A549 (cell line): ENCODE measurements around the gene CCRL2. TPM values are rescaled to one million over a fixed set of nuclear protein-coding genes. Genes with fewer than 3 reads are reported as not detected.

Experiments used
- ATAC-seq, 2 experiments: fragments of 200-7000 bp in 1 of 2; fragments of >200 bp in 1 of 2; cut with Nextera tagmentation in 1 of 2; cut with Tn5 transposase in 1 of 2; 3 replicates each; pipeline versions ENCODE4 v1.8.0 to v1.9.1; 2018 to 2020; ENCODE audit warnings: mild to moderate bottlenecking in 1 of 2, moderate library complexity in 1 of 2
- CTCF ChIA-PET: fragments of 300-600 bp; sonication (Branson Sonifier 250); formaldehyde crosslinking; extraction: SDS; loops from one replicate; lab custom pipeline; 2021; ENCODE audit warnings: antibody characterized with exemption, inconsistent platforms; lab: Yijun Ruan, JAX
- POLR2A ChIA-PET: fragments of 350-600 bp; formaldehyde crosslinking; extraction: SDS; loops from one replicate; lab custom pipeline; 2021; ENCODE audit warnings: antibody characterized with exemption, inconsistent platforms; lab: Yijun Ruan, JAX
- DNase-seq, 2 experiments: peaks; one replicate each; pipeline versions ENCODE4 v3.0.0 to v3.0.0-alpha.2; 2011 to 2016; ENCODE audit warnings: low read depth in 1 of 2, low spot score in 1 of 2
- FAIRE-seq: peaks from 2 replicates; lab custom pipeline; 2011; peaks lifted over from hg19 to GRCh38; lab: Jason Lieb, UNC
- H3K27ac ChIP-seq, 2 experiments: fragments of >200 bp; sonication (Bioruptor Twin); formaldehyde crosslinking; 3 replicates each; pipeline ENCODE4 v1.5.1; 2016 to 2017
- H3K4me1 ChIP-seq: fragments of >200 bp; sonication (Bioruptor Twin); formaldehyde crosslinking; 3 replicates; pipeline ENCODE4 v1.6.1; 2016
- H3K4me2 ChIP-seq: fragments of >200 bp; sonication (Bioruptor Twin); formaldehyde crosslinking; 3 replicates; pipeline ENCODE4 v1.6.1; 2016
- H3K4me3 ChIP-seq: fragments of >200 bp; sonication (Bioruptor Twin); formaldehyde crosslinking; 3 replicates; pipeline ENCODE4 v1.5.1; 2016
- H3K9me3 ChIP-seq: fragments of >200 bp; sonication (Bioruptor Twin); formaldehyde crosslinking; 3 replicates; pipeline ENCODE4 v1.6.1; 2016
- ATOH8 ChIP-seq: fragments of 250-450 bp; sonication (Bioruptor Pico); IDR thresholded peaks from 2 replicates; pipeline ENCODE4 v1.5.0; 2020; ENCODE audit warnings: low read depth, mild to moderate bottlenecking, moderate library complexity
- BHLHE40 ChIP-seq: IDR thresholded peaks from 2 replicates; pipeline ENCODE4 v1.6.1; 2012; ENCODE audit warnings: low read depth, low read length, inconsistent platforms
- CBX2 ChIP-seq: fragments of 200-600 bp; sonication (generic); IDR thresholded peaks from 2 replicates; pipeline ENCODE4 v1.6.1; 2016; ENCODE audit warnings: low read depth, mild to moderate bottlenecking, borderline replicate concordance
- CBX8 ChIP-seq: fragments of 200-600 bp; sonication (generic); IDR thresholded peaks from 2 replicates; pipeline ENCODE4 v1.6.1; 2016
- CEBPB ChIP-seq, 2 experiments: fragments of >200 bp in 1 of 2; sonication (Bioruptor Twin) in 1 of 2; formaldehyde crosslinking in 1 of 2; IDR thresholded peaks; 2 replicates each; pipeline ENCODE4 v1.6.1; 2012 to 2016
- CHD4 ChIP-seq: fragments of 200-600 bp; sonication (generic); IDR thresholded peaks from 2 replicates; pipeline ENCODE4 v1.6.1; 2016; ENCODE audit warnings: antibody characterized with exemption, mild to moderate bottlenecking, borderline replicate concordance
- CTCF ChIP-seq: fragments of >200 bp; sonication (Bioruptor Twin); formaldehyde crosslinking; IDR thresholded peaks from 3 replicates; pipeline ENCODE4 v1.5.1; 2016
- EHF ChIP-seq: fragments of 250-450 bp; sonication (Bioruptor Pico); IDR thresholded peaks from 2 replicates; pipeline ENCODE4 v1.5.0; 2020; ENCODE audit warnings: mild to moderate bottlenecking
- EHMT2 ChIP-seq: fragments of 200-600 bp; sonication (generic); IDR thresholded peaks from 2 replicates; pipeline ENCODE4 v1.6.1; 2016; ENCODE audit warnings: antibody characterized with exemption, low read depth, mild to moderate bottlenecking, moderate library complexity
- FOSB ChIP-seq: fragments of 250-450 bp; sonication (Bioruptor Pico); IDR thresholded peaks from 2 replicates; pipeline ENCODE4 v1.5.0; 2020; ENCODE audit warnings: mild to moderate bottlenecking, moderate library complexity
- FOXS1 ChIP-seq: fragments of 250-450 bp; sonication (Bioruptor Pico); IDR thresholded peaks from 2 replicates; pipeline ENCODE4 v1.5.0; 2020; ENCODE audit warnings: mild to moderate bottlenecking, moderate library complexity
- HDAC2 ChIP-seq: fragments of 200-600 bp; sonication (generic); IDR thresholded peaks from 2 replicates; pipeline ENCODE4 v1.6.1; 2016
- JUNB ChIP-seq: fragments of >200 bp; sonication (Bioruptor Twin); formaldehyde crosslinking; IDR thresholded peaks from 2 replicates; pipeline ENCODE4 v1.6.1; 2016
- MAFK ChIP-seq: fragments of 450-650 bp; IDR thresholded peaks from 2 replicates; pipeline ENCODE4 v1.6.1; 2014; ENCODE audit not compliant: partially characterized antibody
- MYC ChIP-seq: IDR thresholded peaks from 2 replicates; pipeline ENCODE4 v1.6.1; 2012; ENCODE audit warnings: mild to moderate bottlenecking, inconsistent platforms, low read length, improper control_type of control experiment, borderline replicate concordance
- POLR2A ChIP-seq: IDR thresholded peaks from 2 replicates; pipeline ENCODE4 v1.6.1; 2012; ENCODE audit warnings: mild to moderate bottlenecking, low read length
- RAD21 ChIP-seq, 2 experiments: fragments of >200 bp in 1 of 2; sonication (Bioruptor Twin) in 1 of 2; formaldehyde crosslinking in 1 of 2; IDR thresholded peaks in 1 of 2; conservative IDR thresholded peaks in 1 of 2; 2 replicates in 1 of 2; 3 replicates in 1 of 2; pipeline ENCODE4 v1.6.1; 2012 to 2018; ENCODE audit warnings: inconsistent platforms in 1 of 2
- RCOR1 ChIP-seq: fragments of 150-350 bp; IDR thresholded peaks from 2 replicates; pipeline ENCODE4 v1.6.1; 2014; ENCODE audit warnings: antibody characterized with exemption, low read length, low read depth
- RFX5 ChIP-seq: fragments of 450-650 bp; IDR thresholded peaks from 2 replicates; pipeline ENCODE4 v1.7.1; 2014; ENCODE audit warnings: antibody characterized with exemption, mild to moderate bottlenecking, moderate library complexity
- SMC3 ChIP-seq: fragments of >200 bp; sonication (Bioruptor Twin); formaldehyde crosslinking; IDR thresholded peaks from 3 replicates; pipeline ENCODE4 v1.6.1; 2018; ENCODE audit warnings: inconsistent platforms
- TFCP2L1 ChIP-seq: fragments of 250-450 bp; sonication (Bioruptor Pico); IDR thresholded peaks from 2 replicates; pipeline ENCODE4 v1.5.0; 2021; ENCODE audit warnings: mild to moderate bottlenecking
- ZSCAN20 ChIP-seq: fragments of 250-450 bp; sonication (Bioruptor Pico); IDR thresholded peaks from 2 replicates; pipeline ENCODE4 v1.8.0; 2022; ENCODE audit warnings: mild to moderate bottlenecking, moderate library complexity
- WGBS: methylation state at CpG from one replicate; pipeline ENCODE4 v1.1.6; 2017; ENCODE audit errors: missing lambda C conversion rate; 5-methylcytosine and 5-hydroxymethylcytosine counted together
- polyA plus RNA-seq, 4 experiments: library from polyadenylated mRNA; depleted of rRNA in 3 of 4; stranded (reverse); fragments of >200 nt; fragmentation: RNase III in 1 of 4; extraction: RNeasy Plus Mini Kit Qiagen cat#74134 plus additional on column Dnase treatment in 1 of 4; gene quantifications; 2 replicates in 3 of 4; 3 replicates in 1 of 4; pipeline ENCODE4 v1.2.3, GENCODE V29; 2011 to 2017

Gene CCRL2
- polyA plus RNA-seq, 2 of the 4 experiments (the other 2 are of a cell fraction): not detected

GRCh38 chr3:46378426-46378942 lies 28.6 kb upstream of the CCRL2 start:
- CTCF ChIA-PET: interaction anchor here (0.6 to 2.0 kb wide), 26 partner anchors 8 to 1304 kb away, joined by 3 to 20 read pairs (median 3); partner anchors contain the start of gene CXCR6
- FAIRE-seq: no peak
- H3K4me1 ChIP-seq: no peaks in the 10 kb centered on the region
- POLR2A ChIA-PET: no interaction called here
- no peak overlapping the region for H3K27ac ChIP-seq
- H3K4me2 ChIP-seq: 0 out of 3 replicates have a peak overlapping the region, but pooled peaks have one; percentile 25
- 14% methylated on average over 8 of the region's 8 CpGs for WGBS
- DNase-seq: peak; percentile 45 to 56
- ATAC-seq: peak; percentile 80 to 87; a peak in 5 of 6 replicates
- H3K9me3 ChIP-seq: no peaks in the 10 kb centered on the region
- no peak overlapping the region for H3K4me3 ChIP-seq
- no peak for TF ChIP-seq RCOR1
- no peak for TF ChIP-seq CBX2
- peak; percentile 68 to 78 for TF ChIP-seq RAD21 (conservative IDR thresholded peaks at IDR 0.05 in 1 of 2, IDR thresholded peaks at IDR 0.05 in 1 of 2)
- TF ChIP-seq SMC3: peak; percentile 36; the same call in 2 of the 3 replicates
- TF ChIP-seq FOXS1 (CRISPR knock-in tag): no peak
- peak; percentile 63 for TF ChIP-seq CTCF
- TF ChIP-seq EHMT2: no peak
- no peak for TF ChIP-seq POLR2A

- no peak overlapping the region for H3K27ac ChIP-seq
- no peak overlapping the region for H3K4me3 ChIP-seq
- no peaks in the 10 kb centered on the region for H3K9me3 ChIP-seq
- TF ChIP-seq CHD4 (no peak), JUNB (no peak), FOSB (CRISPR knock-in tag) (no peak), CBX8 (no peak), HDAC2 (no peak), TFCP2L1 (CRISPR knock-in tag) (no peak), ZSCAN20 (no peak), RFX5 (no peak), CEBPB (IDR thresholded peaks at IDR 0.05) (no peak), BHLHE40 (no peak), MAFK (no peak)
- whole genome bisulfite sequencing: 52% methylated on average over 5 of the region's 8 CpGs
- DNase-seq: no peak
- CTCF ChIA-PET: no interaction called here
- no peak for ATAC-seq
- POLR2A ChIA-PET: no interaction called here
- FAIRE-seq: no peak
- no peak overlapping the region for H3K4me2 ChIP-seq
- no peaks in the 10 kb centered on the region for H3K4me1 ChIP-seq
Measured at GRCh38 chr3:46380471-46381221, 26.4 kb upstream of the CCRL2 start.

- POLR2A ChIA-PET: no interaction called here
- Histone ChIP-seq H3K9me3 (no peaks in the 10 kb centered on the region), H3K27ac (no peak overlapping the region), H3K4me2 (no peak overlapping the region), H3K4me1 (no peaks in the 10 kb centered on the region), H3K4me3 (no peak overlapping the region)
- 15% methylated on average over 3 of the region's 3 CpGs for WGBS
- no peak for FAIRE-seq
- no peak for ATAC-seq
- TF ChIP-seq POLR2A (no peak), CBX2 (no peak), EHF (no peak), MYC (no peak), ATOH8 (CRISPR knock-in tag) (no peak), CTCF (no peak)
- CTCF ChIA-PET: interaction anchor here (1.6 kb wide), 1 partner anchor 443 kb away, joined by 4 read pairs; no protein-coding TSS in a partner anchor
- no peak for DNase-seq
Measured at GRCh38 chr3:46381625-46382024, 25.4 kb upstream of the CCRL2 start.
